GM19193 (cell line): ENCODE data around the gene ACSM6.

Experiments used
- POLR2A ChIP-seq: IDR thresholded peaks from 4 replicates; pipeline ENCODE4 v1.6.1; 2011; ENCODE audit not compliant: insufficient read depth, insufficient read length; ENCODE audit errors: extremely low read depth

Gene ACSM6

DNA sequence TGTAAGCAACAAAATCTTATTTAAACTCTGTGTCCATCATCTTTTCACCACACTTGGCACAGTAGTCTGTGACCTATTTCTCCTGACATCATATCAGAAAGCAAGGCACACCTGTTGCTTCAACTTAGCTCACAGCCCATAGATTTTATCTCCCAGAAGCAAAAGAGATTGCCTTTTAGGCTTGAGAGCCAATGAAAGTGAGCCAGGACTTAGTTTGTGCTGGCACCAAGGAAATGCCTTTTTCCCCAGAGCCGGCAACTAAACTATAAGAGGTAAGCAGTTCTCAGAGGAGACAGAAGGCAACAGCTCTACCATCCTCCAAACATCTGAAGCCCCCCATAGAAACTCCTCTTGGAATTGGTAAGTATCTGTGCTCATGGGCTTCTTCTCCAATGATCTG is at the start of gene ACSM6:
Gene ACSM6 (plus strand): TSS at position 295 of the 400 bp plus-strand sequence. CDS start 248 bp downstream, outside the sequence.
- no peak for TF ChIP-seq POLR2A

DNA sequence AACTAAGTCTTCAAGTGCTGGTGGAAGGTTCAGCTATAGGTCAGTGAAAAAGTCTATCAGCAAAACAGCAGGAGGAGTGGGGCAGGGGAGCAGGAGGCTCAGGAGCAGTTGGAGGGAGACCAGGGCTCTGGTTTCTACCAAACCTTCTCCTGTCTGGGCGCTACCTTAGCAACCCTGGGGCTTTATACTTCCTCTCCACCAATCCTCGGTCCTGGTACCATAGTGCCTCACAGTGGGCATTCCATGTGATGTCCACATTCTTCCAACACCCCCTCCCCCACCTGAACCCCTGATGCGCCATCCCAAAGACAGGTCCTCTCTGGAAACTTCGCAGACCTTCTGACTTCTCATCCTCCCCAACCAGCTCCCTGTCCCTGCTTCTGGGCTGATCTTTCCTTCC is 25.3 kb upstream of the ACSM6 start:
- TF ChIP-seq POLR2A = no peak

DNA sequence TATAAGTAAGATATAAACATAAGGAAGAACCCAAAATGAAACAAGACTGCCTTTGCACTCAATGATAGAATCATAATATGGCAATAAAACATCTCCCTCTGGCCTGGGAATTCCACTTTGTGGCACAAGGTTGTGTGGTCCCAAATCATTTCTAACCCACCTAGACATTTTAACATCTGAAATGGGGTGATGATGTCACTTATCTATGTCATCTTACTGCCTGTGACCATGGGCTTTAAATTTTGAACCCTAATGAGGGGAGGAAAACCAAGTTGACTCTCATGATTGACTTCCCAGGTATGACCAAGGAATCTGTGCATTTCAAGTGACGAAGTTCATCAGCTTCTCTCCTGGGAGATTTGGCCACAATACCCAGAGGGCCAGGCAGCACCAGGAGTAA is 24.5 kb upstream of the ACSM6 start:
- TF ChIP-seq POLR2A = no peak

- no peak for TF ChIP-seq POLR2A
These were observed 23.2 kb upstream of the ACSM6 start for GRCh38 chr10:95170790-95171189.

DNA sequence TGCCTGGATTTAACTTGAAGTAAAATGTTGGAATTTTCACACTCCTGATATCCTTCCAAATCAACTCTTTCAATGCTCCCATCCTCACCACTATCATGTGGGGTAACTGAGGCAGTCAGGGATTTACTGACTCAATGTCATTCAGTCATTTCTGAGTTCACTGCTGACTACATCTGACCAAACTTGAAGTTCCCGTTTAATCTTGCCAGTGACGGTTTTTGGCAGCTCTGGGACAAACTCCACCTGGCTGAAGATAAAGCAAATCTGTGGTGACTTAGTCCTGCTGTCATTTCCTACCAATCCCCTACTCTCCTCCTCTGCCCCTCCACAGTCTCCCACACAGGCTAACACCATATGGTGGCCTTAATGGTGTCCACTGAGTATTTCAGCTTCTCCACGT is 22.7 kb upstream of the ACSM6 start:
- no peak for TF ChIP-seq POLR2A

- no peak for TF ChIP-seq POLR2A
These were observed 21.2 kb upstream of the ACSM6 start for GRCh38 chr10:95172851-95173250.

DNA sequence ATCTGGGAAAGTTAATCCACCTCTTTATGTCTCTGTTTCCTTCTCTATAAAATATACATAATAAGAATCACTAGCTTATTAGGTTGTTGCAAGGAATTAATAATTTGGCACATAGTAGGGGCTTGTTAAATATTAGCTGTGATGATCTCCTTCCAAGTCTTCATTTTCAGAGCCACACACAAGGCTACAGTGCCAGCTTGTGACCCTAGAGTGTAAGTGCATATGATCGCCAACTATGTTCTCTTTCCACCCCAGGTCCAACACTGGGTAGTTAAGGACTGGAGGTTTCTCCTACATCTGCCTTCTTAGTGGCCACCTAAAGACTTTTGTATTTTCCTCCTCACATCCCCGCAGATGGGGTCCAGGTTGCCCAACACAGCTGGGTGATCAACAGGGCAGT is 17.9 kb upstream of the ACSM6 start:
- no peak for TF ChIP-seq POLR2A

GRCh38 chr10:95177429-95177828 is 16.6 kb upstream of the ACSM6 start:
- TF ChIP-seq POLR2A = no peak

- no peak for TF ChIP-seq POLR2A
These were observed 15.8 kb upstream of the ACSM6 start for GRCh38 chr10:95178266-95178665.

DNA sequence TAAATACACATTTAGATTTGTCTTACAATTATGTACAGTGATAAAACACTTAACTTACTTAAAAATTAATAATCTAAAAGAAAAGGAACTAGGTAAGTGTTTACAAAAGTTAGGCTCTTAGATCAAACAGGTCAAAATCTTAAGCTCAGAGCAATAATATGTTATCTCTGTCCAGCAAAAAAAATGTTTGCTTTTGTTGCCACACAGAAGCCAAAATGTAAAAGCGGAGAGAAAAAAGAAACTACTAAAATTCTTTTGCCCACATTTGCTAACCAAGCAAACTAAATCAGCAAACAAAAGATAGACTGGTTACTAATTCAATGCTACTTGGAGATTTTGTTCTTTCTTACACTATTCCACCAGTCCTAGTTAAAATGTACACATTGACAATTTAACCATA is 15.2 kb upstream of the ACSM6 start:
- TF ChIP-seq POLR2A = no peak

DNA sequence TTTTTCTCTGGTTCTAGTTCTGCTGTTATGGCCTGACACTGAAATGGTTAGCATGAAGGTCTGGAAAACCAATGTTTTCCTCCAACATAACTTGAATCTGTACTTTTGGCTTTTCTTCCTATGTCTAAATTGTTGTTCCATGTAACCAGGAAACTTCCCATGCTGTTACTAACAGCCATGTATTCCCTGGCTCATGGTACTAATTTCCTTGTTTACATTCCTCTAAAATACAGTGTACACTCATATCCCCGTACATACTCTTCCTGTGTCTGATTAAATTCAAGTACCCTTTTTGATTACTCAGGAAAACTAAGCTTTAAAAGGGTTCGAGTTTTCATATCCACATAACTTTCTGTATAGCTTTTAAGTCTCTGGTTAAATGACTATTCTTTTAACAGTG is 12.3 kb upstream of the ACSM6 start:
- TF ChIP-seq POLR2A = no peak

GRCh38 chr10:95183271-95184230 is 10.5 kb upstream of the ACSM6 start:
- TF ChIP-seq POLR2A = peak; percentile 64

- TF ChIP-seq POLR2A = no peak
These were observed 6.4 kb upstream of the ACSM6 start for GRCh38 chr10:95187617-95188016.

DNA sequence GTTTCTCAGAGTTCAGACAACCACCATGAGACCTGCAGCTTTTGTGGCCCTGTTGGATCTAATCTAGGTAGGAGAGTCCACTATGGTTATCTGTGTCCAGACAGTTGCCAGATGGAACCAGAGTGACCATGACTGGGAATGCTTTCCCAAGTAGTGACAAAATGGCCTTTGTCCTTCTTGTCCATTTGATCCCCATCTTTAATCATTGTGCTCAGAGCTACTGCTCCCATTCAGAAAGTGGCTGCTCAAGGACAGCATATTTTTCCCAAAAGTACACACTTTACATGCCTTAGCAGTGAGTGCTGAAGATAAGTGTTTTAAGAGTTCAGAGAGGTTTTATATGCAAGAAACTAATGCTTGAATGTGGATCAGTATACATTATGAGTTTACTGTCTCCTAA is 5.4 kb upstream of the ACSM6 start:
- no peak for TF ChIP-seq POLR2A

- no peak for TF ChIP-seq POLR2A
These were observed 2.0 kb downstream of the ACSM6 start for GRCh38 chr10:95196046-95196445.

DNA sequence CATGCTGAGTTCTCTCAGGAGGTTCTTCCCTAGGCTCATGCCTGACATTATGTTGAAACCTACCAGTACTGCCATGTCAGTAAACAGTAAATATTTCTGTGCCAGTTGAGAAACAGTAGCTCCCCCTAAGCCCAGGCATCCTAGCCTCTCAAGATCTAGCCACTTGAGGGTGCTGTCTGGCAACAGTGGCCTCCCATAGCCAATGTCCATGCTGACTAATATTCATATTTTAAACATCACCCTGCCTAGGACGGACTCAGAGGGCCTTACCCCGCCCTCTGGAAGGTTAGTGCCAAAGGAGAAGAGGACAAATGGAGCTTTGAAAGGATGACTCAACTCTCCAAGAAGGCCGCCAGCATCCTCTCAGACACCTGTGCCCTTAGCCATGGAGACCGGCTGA is 7.7 kb downstream of the ACSM6 start:
- no peak for TF ChIP-seq POLR2A

- TF ChIP-seq POLR2A = no peak
These were observed 14.8 kb downstream of the ACSM6 start for GRCh38 chr10:95208702-95209391.
